ENCODE data around the gene C19orf25. TPM values are rescaled to one million over a fixed set of nuclear protein-coding genes. Genes with fewer than 3 reads are reported as not detected.

The C19orf25 gene
- total RNA-seq, 2 experiments from 2014 or later: 33.4 to 36.5 TPM

DNA sequence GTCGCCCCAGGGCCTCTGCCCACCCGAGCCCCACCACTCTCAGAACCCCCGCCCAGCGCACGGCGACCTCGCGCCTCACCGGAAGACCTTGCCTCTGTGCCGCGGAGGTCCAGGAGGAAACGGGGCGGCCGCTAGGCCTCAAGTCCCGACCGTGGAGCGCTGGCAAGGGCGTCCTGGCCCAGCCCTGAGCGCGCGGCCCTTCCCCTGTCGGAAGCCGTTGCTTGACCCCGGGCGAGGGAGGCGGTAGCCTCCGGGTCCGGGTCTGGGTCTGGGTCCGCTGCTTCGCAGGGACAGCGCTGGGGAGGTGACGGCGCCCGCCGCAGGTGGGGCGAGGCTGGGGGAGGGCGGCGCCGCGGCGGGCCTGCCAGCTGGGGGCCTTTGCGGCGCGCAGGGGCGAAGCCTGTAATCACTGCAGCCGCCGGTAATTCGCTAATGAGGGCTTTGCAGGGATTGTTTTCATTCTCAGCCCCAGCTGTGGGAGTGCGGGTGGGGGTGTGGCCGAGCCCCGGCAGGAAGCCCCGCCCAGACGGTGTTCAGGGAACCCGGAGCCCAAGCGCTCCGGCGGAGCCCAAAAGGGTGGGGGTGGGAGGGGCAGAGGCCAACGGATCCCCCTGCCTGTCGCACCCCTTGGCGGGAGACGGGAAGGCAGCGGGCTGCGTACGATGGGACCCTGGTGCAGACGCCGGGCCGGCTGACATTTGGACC, 8.6 kb downstream of the C19orf25 start:
- CTCF ChIA-PET: interaction anchor here (0.7 to 1.1 kb wide), 5 partner anchors 22 to 87 kb away, joined by 3 to 5 read pairs (median 3); partner anchors contain the start of gene NDUFS7
- POLR2A ChIA-PET: no interaction called here

DNA sequence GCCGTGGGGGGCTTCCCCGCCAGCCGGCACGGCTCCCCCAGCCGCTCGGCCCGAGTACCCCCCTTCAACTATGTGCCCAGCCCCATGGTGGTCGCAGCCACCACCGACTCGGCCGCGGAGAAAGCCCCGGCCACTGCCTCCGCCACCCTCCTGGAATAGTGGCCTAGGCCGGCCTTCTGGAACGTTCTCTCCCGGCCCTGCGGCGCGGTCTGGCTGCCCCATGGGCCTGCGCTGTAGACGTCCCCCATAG, 9.0 kb downstream of the C19orf25 start:
- CTCF ChIA-PET: interaction anchor here (0.8 kb wide), 1 partner anchor 22 kb away, joined by 3 read pairs; no protein-coding TSS in a partner anchor
- POLR2A ChIA-PET: no interaction called here

DNA sequence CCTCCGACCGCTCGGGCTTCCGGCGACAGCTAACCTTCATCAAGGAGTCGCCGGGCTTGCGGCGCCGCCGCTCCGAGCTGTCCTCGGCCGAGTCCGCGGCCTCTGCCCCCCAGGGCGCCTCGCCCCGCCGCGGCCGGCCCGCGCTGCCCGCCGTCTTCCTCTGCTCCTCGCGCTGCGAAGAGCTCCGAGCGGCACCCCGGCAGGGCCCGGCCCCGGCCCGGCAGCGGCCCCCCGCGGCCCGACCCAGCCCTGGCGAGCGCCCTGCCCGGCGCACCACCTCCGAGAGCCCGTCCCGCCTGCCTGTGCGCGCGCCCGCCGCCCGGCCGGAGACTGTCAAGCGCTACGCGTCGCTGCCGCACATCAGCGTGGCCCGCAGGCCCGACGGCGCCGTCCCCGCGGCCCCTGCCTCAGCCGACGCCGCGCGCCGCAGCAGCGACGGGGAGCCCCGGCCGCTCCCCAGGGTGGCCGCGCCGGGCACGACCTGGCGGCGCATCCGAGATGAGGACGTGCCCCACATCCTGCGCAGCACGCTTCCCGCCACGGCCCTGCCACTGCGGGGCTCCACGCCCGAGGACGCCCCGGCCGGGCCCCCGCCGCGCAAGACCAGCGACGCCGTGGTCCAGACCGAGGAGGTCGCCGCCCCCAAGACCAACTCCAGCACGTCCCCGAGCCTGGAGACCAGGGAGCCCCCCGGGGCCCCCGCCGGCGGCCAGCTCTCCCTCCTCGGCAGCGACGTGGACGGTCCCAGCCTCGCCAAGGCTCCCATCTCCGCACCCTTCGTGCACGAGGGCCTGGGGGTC, 9.6 kb downstream of the C19orf25 start:
- CTCF ChIA-PET: interaction anchor here (0.6 to 0.8 kb wide), 3 partner anchors 21 to 105 kb away, joined by 3 to 4 read pairs (median 3); no protein-coding TSS in a partner anchor
- POLR2A ChIA-PET: interaction anchor here (1.1 kb wide), 1 partner anchor 21 kb away, joined by 3 read pairs; no protein-coding TSS in a partner anchor

DNA sequence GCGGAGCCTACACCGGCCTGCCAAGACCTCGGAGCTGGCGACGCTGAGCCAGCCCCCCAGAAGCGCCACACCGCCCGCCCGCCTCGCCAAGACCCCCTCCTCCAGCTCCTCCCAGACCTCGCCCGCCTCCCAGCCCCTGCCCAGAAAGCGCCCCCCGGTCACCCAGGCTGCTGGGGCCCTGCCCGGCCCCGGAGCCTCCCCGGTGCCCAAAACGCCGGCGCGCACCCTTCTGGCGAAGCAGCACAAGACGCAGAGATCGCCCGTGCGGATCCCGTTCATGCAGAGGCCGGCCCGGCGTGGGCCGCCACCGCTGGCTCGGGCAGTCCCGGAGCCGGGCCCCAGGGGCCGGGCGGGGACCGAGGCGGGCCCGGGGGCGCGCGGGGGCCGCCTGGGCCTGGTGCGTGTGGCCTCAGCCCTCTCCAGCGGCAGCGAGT, 10.2 kb downstream of the C19orf25 start:
- POLR2A ChIA-PET: interaction anchor here (1.1 kb wide), 1 partner anchor 20 kb away, joined by 3 read pairs; no protein-coding TSS in a partner anchor
- CTCF ChIA-PET: interaction anchor here (0.6 to 0.7 kb wide), 2 partner anchors 27 to 104 kb away, joined by 3 to 4 read pairs; no protein-coding TSS in a partner anchor

DNA sequence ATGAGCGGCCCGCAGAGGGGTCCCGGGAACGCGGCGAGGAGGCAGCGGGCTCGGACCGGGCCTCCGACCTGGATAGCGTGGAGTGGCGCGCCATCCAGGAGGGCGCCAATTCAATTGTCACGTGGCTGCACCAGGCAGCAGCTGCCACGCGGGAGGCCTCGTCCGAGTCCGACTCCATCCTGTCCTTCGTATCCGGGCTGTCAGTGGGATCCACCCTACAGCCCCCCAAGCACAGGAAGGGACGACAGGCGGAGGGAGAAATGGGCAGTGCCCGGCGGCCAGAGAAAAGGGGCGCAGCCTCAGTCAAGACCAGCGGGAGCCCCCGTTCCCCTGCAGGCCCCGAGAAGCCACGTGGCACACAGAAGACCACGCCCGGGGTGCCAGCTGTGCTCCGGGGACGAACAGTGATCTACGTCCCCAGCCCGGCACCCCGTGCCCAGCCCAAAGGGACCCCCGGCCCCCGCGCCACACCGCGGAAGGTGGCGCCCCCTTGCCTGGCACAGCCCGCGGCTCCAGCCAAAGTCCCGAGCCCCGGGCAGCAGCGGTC, 10.7 kb downstream of the C19orf25 start:
- CTCF ChIA-PET: interaction anchor here (0.6 kb wide), 1 partner anchor 27 kb away, joined by 4 read pairs; no protein-coding TSS in a partner anchor
- POLR2A ChIA-PET: interaction anchor here (1.1 kb wide), 1 partner anchor 19 kb away, joined by 3 read pairs; no protein-coding TSS in a partner anchor

DNA sequence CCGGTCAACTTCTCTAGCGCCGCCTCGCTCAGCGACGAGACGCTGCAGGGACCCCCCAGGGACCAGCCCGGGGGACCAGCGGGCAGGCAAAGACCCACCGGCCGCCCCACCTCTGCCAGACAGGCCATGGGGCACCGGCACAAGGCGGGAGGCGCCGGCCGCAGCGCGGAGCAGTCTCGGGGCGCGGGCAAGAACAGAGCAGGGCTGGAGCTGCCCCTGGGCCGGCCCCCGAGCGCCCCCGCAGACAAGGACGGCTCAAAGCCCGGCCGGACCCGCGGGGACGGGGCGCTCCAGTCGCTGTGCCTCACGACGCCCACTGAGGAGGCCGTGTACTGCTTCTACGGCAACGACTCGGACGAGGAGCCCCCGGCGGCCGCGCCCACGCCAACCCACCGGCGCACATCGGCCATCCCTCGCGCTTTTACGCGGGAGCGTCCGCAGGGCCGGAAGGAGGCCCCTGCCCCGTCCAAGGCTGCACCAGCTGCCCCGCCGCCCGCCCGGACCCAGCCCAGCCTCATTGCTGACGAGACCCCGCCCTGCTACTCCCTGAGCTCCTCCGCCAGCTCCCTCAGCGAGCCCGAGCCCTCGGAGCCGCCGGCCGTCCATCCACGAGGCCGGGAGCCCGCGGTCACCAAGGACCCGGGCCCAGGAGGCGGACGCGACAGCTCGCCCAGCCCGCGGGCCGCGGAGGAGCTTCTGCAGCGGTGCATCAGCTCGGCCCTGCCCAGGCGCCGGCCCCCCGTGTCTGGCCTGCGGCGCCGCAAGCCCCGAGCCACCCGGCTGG, 11.3 kb downstream of the C19orf25 start:
- CTCF ChIA-PET: interaction anchor here (2.2 to 3.0 kb wide), 2 partner anchors 12 to 23 kb away, joined by 8 to 9 read pairs; no protein-coding TSS in a partner anchor

DNA sequence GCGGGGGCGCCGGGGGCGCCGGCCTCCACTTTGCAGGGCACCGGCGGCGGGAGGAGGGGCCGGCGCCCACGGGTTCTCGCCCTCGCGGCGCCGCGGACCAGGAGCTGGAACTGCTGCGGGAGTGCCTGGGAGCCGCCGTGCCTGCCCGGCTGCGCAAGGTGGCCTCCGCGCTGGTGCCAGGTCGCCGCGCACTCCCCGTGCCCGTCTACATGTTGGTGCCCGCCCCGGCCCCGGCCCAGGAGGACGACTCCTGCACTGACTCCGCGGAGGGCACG, 11.9 kb downstream of the C19orf25 start:
- POLR2A ChIA-PET: interaction anchor here (2.3 kb wide), 1 partner anchor 24 kb away, joined by 14 read pairs; no protein-coding TSS in a partner anchor
- CTCF ChIA-PET: interaction anchor here (2.2 to 3.0 kb wide), 2 partner anchors 11 to 22 kb away, joined by 8 to 9 read pairs; no protein-coding TSS in a partner anchor

More for the DNA sequence above, 11.3 kb downstream of the C19orf25 start:
- POLR2A ChIA-PET: interaction anchor here (2.3 kb wide), 1 partner anchor 24 kb away, joined by 14 read pairs; no protein-coding TSS in a partner anchor

DNA sequence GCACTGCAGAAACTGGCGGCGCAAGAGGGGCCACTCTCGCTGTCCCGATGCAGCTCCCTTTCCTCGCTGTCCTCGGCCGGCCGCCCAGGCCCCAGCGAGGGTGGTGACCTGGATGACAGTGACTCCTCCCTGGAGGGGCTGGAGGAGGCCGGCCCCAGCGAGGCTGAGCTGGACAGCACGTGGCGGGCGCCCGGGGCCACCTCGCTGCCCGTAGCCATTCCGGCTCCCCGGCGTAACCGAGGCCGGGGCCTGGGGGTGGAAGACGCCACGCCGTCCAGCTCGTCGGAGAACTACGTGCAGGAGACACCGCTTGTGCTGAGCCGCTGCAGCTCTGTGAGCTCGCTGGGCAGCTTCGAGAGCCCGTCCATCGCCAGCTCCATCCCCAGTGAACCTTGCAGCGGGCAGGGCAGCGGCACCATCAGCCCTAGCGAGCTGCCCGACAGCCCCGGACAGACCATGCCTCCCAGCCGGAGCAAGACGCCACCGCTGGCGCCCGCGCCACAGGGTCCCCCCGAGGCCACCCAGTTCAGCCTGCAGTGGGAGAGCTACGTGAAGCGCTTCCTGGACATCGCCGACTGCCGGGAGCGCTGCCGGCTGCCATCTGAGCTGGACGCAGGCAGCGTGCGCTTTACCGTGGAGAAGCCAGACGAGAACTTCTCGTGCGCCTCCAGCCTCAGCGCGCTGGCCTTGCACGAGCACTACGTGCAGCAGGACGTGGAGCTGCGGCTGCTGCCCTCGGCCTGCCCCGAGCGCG, 12.4 kb downstream of the C19orf25 start:
- POLR2A ChIA-PET: interaction anchor here (0.5 to 2.3 kb wide), 4 partner anchors 23 to 150 kb away, joined by 3 to 14 read pairs (median 3); no protein-coding TSS in a partner anchor

DNA sequence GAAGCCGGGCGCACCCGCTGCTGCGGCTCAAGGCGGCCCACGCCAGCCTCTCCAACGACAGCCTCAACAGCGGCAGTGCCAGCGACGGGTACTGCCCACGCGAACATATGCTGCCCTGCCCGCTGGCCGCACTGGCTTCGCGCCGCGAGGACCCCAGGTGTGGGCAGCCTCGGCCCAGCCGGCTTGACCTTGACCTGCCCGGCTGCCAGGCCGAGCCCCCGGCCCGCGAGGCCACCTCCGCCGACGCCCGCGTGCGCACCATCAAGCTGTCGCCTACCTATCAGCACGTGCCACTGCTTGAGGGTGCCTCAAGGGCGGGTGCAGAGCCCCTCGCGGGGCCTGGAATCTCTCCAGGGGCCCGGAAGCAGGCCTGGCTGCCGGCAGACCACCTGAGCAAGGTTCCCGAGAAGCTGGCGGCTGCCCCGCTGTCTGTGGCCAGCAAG, 13.0 kb downstream of the C19orf25 start:
- POLR2A ChIA-PET: interaction anchor here (0.5 to 2.3 kb wide), 5 partner anchors 22 to 151 kb away, joined by 3 to 14 read pairs (median 3); no protein-coding TSS in a partner anchor
- CTCF ChIA-PET: interaction anchor here (1.1 to 3.0 kb wide), 4 partner anchors 9 to 21 kb away, joined by 3 to 10 read pairs (median 8); no protein-coding TSS in a partner anchor

More for the DNA sequence above, 12.4 kb downstream of the C19orf25 start:
- CTCF ChIA-PET: interaction anchor here (1.1 to 3.0 kb wide), 4 partner anchors 8 to 22 kb away, joined by 3 to 10 read pairs (median 8); no protein-coding TSS in a partner anchor

DNA sequence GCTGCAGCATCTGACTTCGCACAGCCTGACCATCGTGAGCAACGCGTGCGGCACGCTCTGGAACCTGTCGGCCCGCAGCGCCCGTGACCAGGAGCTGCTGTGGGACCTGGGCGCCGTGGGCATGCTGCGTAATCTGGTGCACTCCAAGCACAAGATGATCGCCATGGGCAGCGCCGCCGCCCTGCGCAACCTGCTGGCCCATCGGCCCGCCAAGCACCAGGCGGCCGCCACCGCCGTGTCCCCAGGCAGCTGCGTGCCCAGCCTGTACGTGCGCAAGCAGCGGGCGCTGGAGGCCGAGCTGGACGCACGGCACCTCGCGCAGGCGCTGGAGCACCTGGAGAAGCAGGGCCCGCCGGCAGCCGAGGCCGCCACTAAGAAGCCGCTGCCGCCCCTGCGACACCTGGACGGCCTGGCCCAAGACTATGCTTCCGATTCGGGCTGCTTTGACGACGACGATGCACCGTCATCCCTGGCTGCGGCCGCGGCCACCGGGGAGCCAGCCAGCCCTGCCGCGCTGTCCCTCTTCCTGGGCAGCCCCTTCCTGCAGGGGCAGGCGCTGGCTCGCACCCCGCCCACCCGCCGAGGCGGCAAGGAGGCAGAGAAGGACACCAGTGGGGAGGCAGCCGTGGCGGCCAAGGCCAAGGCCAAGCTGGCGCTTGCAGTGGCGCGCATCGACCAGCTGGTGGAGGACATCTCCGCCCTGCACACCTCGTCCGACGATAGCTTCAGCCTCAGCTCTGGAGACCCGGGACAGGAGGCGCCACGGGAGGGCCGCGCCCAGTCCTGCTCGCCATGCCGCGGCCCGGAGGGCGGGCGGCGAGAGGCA, 13.6 kb downstream of the C19orf25 start:
- POLR2A ChIA-PET: interaction anchor here (0.5 to 2.3 kb wide), 5 partner anchors 22 to 151 kb away, joined by 3 to 14 read pairs (median 3); no protein-coding TSS in a partner anchor
- CTCF ChIA-PET: interaction anchor here (1.1 to 3.0 kb wide), 4 partner anchors 9 to 21 kb away, joined by 3 to 10 read pairs (median 8); no protein-coding TSS in a partner anchor

DNA sequence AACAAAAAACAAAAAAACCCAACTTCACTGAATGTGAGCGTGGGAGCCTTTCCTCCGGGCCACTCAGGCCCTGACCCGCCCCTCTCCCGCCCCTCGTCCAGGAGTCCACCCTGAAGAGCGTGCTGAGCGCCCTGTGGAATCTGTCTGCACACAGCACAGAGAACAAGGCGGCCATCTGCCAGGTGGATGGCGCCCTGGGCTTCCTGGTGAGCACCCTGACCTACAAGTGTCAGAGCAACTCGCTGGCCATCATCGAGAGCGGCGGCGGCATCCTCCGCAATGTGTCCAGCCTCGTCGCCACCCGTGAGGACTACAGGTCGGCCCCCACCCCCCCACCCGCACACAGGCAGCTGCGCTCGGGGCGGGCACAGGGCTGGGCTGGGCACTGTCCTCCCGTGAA, 17.2 kb downstream of the C19orf25 start:
- POLR2A ChIA-PET: interaction anchor here (0.6 kb wide), 1 partner anchor 15 kb away, joined by 3 read pairs; no protein-coding TSS in a partner anchor
- CTCF ChIA-PET: no interaction called here

DNA sequence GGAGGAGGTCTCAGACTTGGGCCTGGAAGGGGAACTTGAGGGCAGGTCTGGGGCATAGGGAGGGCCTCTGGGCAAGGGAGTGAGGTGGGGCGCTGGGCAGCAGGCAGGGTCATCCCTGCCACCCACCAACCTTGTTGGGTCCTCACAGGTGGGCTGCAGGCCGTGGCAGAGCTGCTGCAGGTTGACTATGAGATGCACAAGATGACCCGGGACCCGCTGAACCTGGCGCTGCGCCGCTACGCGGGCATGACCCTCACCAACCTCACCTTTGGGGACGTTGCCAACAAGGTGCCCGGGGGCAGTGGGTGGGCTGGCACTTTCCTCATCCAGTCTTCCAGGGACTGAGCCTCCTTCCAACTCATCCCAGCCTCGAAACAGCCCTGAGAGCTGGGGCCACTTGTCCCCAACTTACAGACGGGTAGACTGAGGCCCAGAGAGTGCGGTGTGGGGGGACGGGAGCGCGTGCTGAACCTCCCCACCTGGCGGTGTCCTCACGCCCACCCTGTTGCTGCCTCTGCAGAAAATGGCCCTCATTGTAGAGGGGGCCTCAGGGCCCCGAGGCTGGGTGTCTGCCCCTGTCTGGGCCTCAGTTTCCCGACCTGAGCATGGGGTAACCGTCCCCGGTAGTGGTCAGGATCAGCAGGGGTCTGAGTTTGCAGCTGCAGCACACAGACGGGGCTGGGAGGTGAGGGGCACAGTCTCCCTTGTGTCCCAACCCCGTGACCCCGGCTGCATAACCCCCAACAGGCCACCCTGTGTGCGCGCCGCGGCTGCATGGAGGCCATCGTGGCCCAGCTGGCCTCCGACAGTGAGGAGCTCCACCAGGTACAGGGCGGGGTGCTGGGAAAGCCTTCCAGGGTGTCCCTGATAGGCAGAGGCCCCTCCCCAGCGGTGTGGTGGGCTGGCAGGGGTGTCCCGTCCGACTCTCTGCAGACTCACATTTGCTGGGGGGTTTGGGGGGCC, 18.7 kb downstream of the C19orf25 start:
- ChIA-PET CTCF (no interaction called here), POLR2A (no interaction called here)

DNA sequence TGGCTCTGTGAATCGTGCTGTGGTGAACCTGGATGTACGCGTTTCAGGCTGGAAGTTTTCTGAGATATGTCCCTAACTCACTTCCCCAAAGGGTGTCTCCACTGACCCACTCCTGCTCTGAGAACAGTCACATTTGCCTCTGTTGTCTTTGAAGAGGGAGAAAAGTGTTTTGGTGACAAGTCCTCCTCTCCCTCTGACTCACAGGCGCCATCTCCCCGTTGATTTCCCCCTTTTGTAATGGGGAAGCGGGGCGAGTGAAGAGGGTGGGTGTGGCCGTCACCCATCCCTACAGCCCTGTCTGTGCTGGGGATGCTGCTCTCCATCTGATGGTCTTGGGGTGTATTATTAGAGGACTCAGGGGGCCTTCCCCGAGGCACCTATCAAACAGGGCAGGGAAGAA, 19.5 kb downstream of the C19orf25 start:
- ChIA-PET CTCF (no interaction called here), POLR2A (no interaction called here)

DNA sequence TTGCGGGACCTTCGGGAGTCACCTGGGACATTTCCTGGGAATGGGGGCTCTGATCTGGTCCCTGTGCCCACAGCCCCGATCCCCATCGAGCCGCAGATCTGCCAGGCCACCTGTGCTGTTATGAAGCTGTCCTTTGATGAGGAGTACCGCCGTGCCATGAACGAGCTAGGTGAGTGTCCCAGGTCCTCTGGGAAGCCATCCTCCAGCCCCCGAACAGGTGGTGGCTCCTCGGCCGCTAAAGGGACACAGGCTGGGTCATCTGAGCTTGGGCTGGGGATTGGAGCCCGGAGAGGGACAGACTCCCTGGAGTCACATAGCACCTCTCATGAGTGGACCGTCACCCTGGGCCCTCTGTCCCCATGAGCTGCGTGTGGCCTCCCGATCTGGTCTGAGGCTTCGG, 21.1 kb downstream of the C19orf25 start:
- ChIA-PET POLR2A (no interaction called here), CTCF (interaction anchor here (1.0 to 1.1 kb wide), 2 partner anchors 11 to 13 kb away, joined by 3 read pairs; no protein-coding TSS in a partner anchor)

DNA sequence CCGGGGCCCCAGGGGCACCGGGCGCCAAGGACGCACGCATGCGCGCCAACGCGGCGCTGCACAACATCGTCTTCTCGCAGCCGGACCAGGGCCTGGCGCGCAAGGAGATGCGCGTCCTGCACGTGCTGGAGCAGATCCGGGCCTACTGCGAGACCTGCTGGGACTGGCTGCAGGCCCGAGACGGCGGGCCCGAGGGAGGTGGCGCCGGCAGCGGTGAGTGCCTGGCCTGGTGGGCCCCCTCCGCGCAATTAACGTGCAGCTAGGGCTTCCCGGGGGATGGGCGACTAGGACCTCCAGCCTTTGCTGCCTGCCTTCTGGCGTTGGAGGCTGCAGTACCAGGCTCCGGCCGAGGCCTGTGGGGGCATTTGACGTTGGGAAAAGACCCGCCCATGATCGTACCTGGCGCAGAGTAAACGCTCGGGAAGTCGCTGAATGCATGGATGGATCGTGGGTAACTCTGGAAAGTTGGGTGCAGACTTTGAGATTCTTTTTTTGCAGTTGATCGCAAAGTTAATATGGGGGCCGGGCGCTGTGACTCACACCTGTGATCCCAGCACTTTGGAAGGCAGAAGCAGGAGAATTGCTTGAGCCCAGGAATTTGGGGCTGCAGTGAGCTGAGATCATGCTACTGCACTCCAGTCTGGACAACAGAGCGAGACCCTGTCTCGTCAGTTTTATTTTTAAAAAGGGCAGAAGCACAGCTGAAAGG, 21.8 kb downstream of the C19orf25 start:
- CTCF ChIA-PET: interaction anchor here (1.0 kb wide), 1 partner anchor 13 kb away, joined by 3 read pairs; no protein-coding TSS in a partner anchor
- POLR2A ChIA-PET: no interaction called here

All from activated CD8-positive, alpha-beta memory T cell treated with anti-CD3 and anti-CD28 coated beads for 36 hours (primary cell).